ENCODE results near the gene VPS18. TPM values are rescaled to one million over a fixed set of nuclear protein-coding genes. Genes with fewer than 3 reads are reported as not detected.

VPS18 gene
- total and polyA plus RNA-seq, 2 experiments from 2014 or later, result 5.9 to 42.5 TPM

- no peaks in the 10 kb centered on the region for H3K9me2 ChIP-seq (ENCODE audit: insufficient read depth)
- Mint-ChIP-seq H3K36me3 (ENCODE audit: low read depth) (no peaks in the 10 kb centered on the region; the same call in 2 of the 3 replicates), H3K27ac (no peak overlapping the region), H3K27me3 (ENCODE audit: insufficient read depth, low read depth, poor library complexity) (peaks cover 8% of the 10 kb centered on the region), H3K9me3 (peaks cover 7% of the 10 kb centered on the region; the same call in 2 of the 3 replicates), H3K4me3 (no peak overlapping the region), H3K4me1 (peaks cover 9% of the 10 kb centered on the region; the same call in 2 of the 3 replicates)
- no peaks in the 10 kb centered on the region for H3K79me2 ChIP-seq (replicated peaks; ENCODE audit: insufficient read depth)
- TF ChIP-seq ETS1 (IDR thresholded peaks at IDR 0.05) (no peak), CTCF (conservative IDR thresholded peaks at IDR 0.05; ENCODE audit: low read depth in 2 of 2) (no peak), REST (IDR thresholded peaks at IDR 0.05; ENCODE audit: unreplicated experiment) (no peak), JUNB (IDR thresholded peaks at IDR 0.05; ENCODE audit: unreplicated experiment) (no peak), NANOG (IDR thresholded peaks at IDR 0.05; ENCODE audit: borderline replicate concordance) (no peak), CREB1 (CRISPR knock-in tag; IDR thresholded peaks at IDR 0.05; ENCODE audit: low read depth) (no peak), POLR2AphosphoS5 (IDR thresholded peaks at IDR 0.05; ENCODE audit: low read depth) (no peak), EZH2phosphoT487 (IDR thresholded peaks at IDR 0.05; ENCODE audit: unreplicated experiment) (no peak), ZNF462 (CRISPR knock-in tag; IDR thresholded peaks at IDR 0.05) (no peak)
- no peak overlapping the region for H3K4me3 ChIP-seq
- no peaks in the 10 kb centered on the region for H3K36me3 ChIP-seq (ENCODE audit: insufficient read depth)
- H3K4me1 ChIP-seq (ENCODE audit: insufficient read depth), result peaks cover 4% of the 10 kb centered on the region; the same call in 1 of the 2 replicates
- H3K27ac ChIP-seq (ENCODE audit: low read depth), result no peak overlapping the region
- no peaks in the 10 kb centered on the region for H3K27me3 ChIP-seq (ENCODE audit: insufficient read depth)
- H3K4me2 ChIP-seq, result no peak overlapping the region
- no peak for ATAC-seq
- no peaks in the 10 kb centered on the region for H4K20me1 ChIP-seq (replicated peaks; ENCODE audit: insufficient read depth)
- no peak for DNase-seq (ENCODE audit: low spot score)
- H2AFZ ChIP-seq, result no peak overlapping the region
- H3F3A ChIP-seq (replicated peaks; ENCODE audit: low read depth), result no peaks in the 10 kb centered on the region
Observed at GRCh38 chr15:40879609-40880008, 14.6 kb upstream of the VPS18 start.
